ENCODE data around the gene PLA2G12A. TPM values are rescaled to one million over a fixed set of nuclear protein-coding genes. Genes with fewer than 3 reads are reported as not detected.
"Not testable (repeated sequence)": the region's sequence is repeated elsewhere in the genome, so short reads cannot be mapped to it uniquely, and the experiment has no call there.

Gene PLA2G12A
- total RNA-seq, 1 donor = 9.2 TPM

GRCh38 chr4:109682875-109683274 is 47.0 kb downstream of the PLA2G12A start:
- no peak for DNase-seq (ENCODE audit: low read depth in 2 of 3, low spot score in 2 of 3)

- DNase-seq (ENCODE audit: low read depth in 2 of 3, low spot score in 2 of 3) = not testable (repeated sequence)
Measured at GRCh38 chr4:109678925-109679324, 50.9 kb downstream of the PLA2G12A start.

- not testable (repeated sequence) for DNase-seq (ENCODE audit: low read depth in 2 of 3, low spot score in 2 of 3)
Measured at GRCh38 chr4:109678472-109678871, 51.4 kb downstream of the PLA2G12A start.

- peak in 1 of 3 donors; percentile 19 for DNase-seq (ENCODE audit: low read depth in 2 of 3, low spot score in 2 of 3)
Measured at GRCh38 chr4:109676886-109677285, 53.0 kb downstream of the PLA2G12A start.

GRCh38 chr4:109675843-109676242 is 54.0 kb downstream of the PLA2G12A start:
- DNase-seq (ENCODE audit: low read depth in 2 of 3, low spot score in 2 of 3) = no peak

- no peak for DNase-seq (ENCODE audit: low read depth in 2 of 3, low spot score in 2 of 3)
Measured at GRCh38 chr4:109675181-109675580, 54.7 kb downstream of the PLA2G12A start.

GRCh38 chr4:109673303-109673702 is 56.6 kb downstream of the PLA2G12A start:
- DNase-seq (ENCODE audit: low read depth in 2 of 3, low spot score in 2 of 3) = no peak

GRCh38 chr4:109672169-109672930 is 57.5 kb downstream of the PLA2G12A start:
- DNase-seq (ENCODE audit: low read depth in 2 of 3, low spot score in 2 of 3) = no peak

GRCh38 chr4:109671350-109671749 is 58.5 kb downstream of the PLA2G12A start:
- DNase-seq (ENCODE audit: low read depth in 2 of 3, low spot score in 2 of 3) = no peak

- DNase-seq (ENCODE audit: low read depth in 2 of 3, low spot score in 2 of 3) = no peak
Measured at GRCh38 chr4:109665783-109666485, 63.9 kb downstream of the PLA2G12A start.

- DNase-seq (ENCODE audit: low read depth in 2 of 3, low spot score in 2 of 3) = no peak
Measured at GRCh38 chr4:109662771-109663170, 67.1 kb downstream of the PLA2G12A start.

- no peak for DNase-seq (ENCODE audit: low read depth in 2 of 3, low spot score in 2 of 3)
Measured at GRCh38 chr4:109662116-109662515, 67.8 kb downstream of the PLA2G12A start.

Small RNA genes lying within 50 kb of the gene (small RNA-seq; reads per million reads assigned to genes)
- gene HIGD1AP14 = not detected

Other genes with a start within 250 kb of the PLA2G12A start
- 50.6 TPM for gene MCUB, start 169.8 kb downstream of the PLA2G12A start, total RNA-seq
- 56.0 TPM for gene CASP6, start 26.6 kb downstream of the PLA2G12A start, total RNA-seq
- 1.6 TPM for gene CFI, start 71.9 kb upstream of the PLA2G12A start, total RNA-seq
- gene GAR1, start 85.7 kb upstream of the PLA2G12A start, total RNA-seq = 1.6 TPM
- gene RRH, start 97.9 kb upstream of the PLA2G12A start, total RNA-seq = not detected
- under 0.01 TPM for gene LRIT3, start 118.0 kb upstream of the PLA2G12A start, total RNA-seq
- gene EGF, start 182.8 kb upstream of the PLA2G12A start, total RNA-seq = 1.1 TPM

Data from hematopoietic multipotent progenitor cell (in vitro differentiated cells).